Measurements from ENCODE around the gene RABEP2. TPM values are rescaled to one million over a fixed set of nuclear protein-coding genes. Genes with fewer than 3 reads are reported as not detected.

The RABEP2 gene
- total and polyA plus RNA-seq, 9 of the 15 experiments (the other 6 are each of a cell fraction or from before 2014, with no cell fraction given) = 0.15 to 13.4 (median 3.5) TPM

DNA sequence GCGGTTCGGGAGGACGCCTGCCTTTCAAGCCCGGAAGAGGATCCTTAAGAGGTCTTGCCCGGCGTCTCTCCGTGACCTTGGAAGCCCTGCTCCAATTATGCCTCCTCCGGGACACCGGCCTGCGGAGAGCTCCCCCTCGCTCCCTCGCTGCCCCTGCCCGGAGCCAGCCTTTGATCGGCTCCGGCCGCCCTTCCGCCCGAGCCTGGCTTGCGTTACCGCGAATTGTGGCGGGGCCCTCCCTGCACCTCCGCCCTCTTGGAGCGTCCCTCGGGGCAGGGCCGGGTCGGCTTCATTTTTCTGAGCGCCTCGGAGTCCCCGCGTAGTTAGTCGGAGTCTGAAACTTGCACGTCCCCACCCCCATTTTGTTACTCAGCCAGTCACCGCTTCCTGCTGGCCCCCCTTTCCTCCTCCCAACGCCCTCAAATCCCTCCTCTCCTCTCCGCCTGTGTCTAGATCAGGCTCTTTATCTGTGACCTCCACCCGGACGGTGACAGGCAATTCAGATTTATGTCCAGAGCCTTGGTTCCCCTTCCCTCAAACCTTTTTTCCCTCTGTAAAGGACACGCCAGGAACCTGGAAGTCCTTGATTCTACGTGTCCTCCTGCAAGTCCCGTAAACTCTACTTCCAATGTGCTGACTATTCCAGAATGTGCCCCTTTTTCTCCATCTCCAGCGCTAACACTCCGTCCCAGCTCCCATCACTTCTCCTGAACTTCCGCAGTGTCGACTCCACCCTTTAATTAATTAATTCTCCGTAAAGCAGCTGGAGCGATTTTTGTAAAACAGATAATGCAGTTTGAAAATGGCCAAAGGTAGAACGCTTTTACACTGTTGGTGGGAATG lies 569 bp upstream of the RABEP2 start (continued):
- peak; percentile 84 for TF ChIP-seq POLR2A (conservative IDR thresholded peaks at IDR 0.05)
- TF ChIP-seq ZNF124 (CRISPR knock-in tag; IDR thresholded peaks at IDR 0.05) = no peak
- no peak for TF ChIP-seq NFATC3 (IDR thresholded peaks at IDR 0.05)
- TF ChIP-seq CBFA2T3 (IDR thresholded peaks at IDR 0.05) = peak; percentile 96
- TF ChIP-seq CXXC5 (CRISPR knock-in tag; IDR thresholded peaks at IDR 0.05) = peak; percentile 85
- TF ChIP-seq, protein P1, sequence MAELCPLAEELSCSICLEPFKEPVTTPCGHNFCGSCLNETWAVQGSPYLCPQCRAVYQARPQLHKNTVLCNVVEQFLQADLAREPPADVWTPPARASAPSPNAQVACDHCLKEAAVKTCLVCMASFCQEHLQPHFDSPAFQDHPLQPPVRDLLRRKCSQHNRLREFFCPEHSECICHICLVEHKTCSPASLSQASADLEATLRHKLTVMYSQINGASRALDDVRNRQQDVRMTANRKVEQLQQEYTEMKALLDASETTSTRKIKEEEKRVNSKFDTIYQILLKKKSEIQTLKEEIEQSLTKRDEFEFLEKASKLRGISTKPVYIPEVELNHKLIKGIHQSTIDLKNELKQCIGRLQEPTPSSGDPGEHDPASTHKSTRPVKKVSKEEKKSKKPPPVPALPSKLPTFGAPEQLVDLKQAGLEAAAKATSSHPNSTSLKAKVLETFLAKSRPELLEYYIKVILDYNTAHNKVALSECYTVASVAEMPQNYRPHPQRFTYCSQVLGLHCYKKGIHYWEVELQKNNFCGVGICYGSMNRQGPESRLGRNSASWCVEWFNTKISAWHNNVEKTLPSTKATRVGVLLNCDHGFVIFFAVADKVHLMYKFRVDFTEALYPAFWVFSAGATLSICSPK (IDR thresholded peaks at IDR 0.05; ENCODE audit: borderline replicate concordance) = no peak
- TF ChIP-seq ZNF408 (CRISPR knock-in tag; IDR thresholded peaks at IDR 0.05; ENCODE audit: low read depth) = no peak
- TF ChIP-seq PRPF4 (IDR thresholded peaks at IDR 0.05; ENCODE audit: insufficient read depth, low read depth, low read length, poor library complexity, severe bottlenecking) = no peak
- TF ChIP-seq, protein P2, sequence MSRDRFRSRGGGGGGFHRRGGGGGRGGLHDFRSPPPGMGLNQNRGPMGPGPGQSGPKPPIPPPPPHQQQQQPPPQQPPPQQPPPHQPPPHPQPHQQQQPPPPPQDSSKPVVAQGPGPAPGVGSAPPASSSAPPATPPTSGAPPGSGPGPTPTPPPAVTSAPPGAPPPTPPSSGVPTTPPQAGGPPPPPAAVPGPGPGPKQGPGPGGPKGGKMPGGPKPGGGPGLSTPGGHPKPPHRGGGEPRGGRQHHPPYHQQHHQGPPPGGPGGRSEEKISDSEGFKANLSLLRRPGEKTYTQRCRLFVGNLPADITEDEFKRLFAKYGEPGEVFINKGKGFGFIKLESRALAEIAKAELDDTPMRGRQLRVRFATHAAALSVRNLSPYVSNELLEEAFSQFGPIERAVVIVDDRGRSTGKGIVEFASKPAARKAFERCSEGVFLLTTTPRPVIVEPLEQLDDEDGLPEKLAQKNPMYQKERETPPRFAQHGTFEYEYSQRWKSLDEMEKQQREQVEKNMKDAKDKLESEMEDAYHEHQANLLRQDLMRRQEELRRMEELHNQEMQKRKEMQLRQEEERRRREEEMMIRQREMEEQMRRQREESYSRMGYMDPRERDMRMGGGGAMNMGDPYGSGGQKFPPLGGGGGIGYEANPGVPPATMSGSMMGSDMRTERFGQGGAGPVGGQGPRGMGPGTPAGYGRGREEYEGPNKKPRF (IDR thresholded peaks at IDR 0.05; ENCODE audit: low read depth, low read length) = no peak
- TF ChIP-seq, protein P3, sequence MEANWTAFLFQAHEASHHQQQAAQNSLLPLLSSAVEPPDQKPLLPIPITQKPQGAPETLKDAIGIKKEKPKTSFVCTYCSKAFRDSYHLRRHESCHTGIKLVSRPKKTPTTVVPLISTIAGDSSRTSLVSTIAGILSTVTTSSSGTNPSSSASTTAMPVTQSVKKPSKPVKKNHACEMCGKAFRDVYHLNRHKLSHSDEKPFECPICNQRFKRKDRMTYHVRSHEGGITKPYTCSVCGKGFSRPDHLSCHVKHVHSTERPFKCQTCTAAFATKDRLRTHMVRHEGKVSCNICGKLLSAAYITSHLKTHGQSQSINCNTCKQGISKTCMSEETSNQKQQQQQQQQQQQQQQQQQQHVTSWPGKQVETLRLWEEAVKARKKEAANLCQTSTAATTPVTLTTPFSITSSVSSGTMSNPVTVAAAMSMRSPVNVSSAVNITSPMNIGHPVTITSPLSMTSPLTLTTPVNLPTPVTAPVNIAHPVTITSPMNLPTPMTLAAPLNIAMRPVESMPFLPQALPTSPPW (CRISPR knock-in tag; IDR thresholded peaks at IDR 0.05) = peak; percentile 98
- no peak for TF ChIP-seq ZC3H11A (IDR thresholded peaks at IDR 0.05; ENCODE audit: low read depth, low read length)
- no peak for TF ChIP-seq ZBTB1 (CRISPR knock-in tag; IDR thresholded peaks at IDR 0.05; ENCODE audit: borderline replicate concordance, low read depth)
- peak; percentile 81 for TF ChIP-seq ZNF316 (IDR thresholded peaks at IDR 0.05)
- TF ChIP-seq ZNF77 (CRISPR knock-in tag; IDR thresholded peaks at IDR 0.05) = no peak
- TF ChIP-seq CSDE1 (IDR thresholded peaks at IDR 0.05) = no peak
- no peak for TF ChIP-seq MED1 (CRISPR knock-in tag; IDR thresholded peaks at IDR 0.05; ENCODE audit: borderline replicate concordance)
- TF ChIP-seq, protein P4, sequence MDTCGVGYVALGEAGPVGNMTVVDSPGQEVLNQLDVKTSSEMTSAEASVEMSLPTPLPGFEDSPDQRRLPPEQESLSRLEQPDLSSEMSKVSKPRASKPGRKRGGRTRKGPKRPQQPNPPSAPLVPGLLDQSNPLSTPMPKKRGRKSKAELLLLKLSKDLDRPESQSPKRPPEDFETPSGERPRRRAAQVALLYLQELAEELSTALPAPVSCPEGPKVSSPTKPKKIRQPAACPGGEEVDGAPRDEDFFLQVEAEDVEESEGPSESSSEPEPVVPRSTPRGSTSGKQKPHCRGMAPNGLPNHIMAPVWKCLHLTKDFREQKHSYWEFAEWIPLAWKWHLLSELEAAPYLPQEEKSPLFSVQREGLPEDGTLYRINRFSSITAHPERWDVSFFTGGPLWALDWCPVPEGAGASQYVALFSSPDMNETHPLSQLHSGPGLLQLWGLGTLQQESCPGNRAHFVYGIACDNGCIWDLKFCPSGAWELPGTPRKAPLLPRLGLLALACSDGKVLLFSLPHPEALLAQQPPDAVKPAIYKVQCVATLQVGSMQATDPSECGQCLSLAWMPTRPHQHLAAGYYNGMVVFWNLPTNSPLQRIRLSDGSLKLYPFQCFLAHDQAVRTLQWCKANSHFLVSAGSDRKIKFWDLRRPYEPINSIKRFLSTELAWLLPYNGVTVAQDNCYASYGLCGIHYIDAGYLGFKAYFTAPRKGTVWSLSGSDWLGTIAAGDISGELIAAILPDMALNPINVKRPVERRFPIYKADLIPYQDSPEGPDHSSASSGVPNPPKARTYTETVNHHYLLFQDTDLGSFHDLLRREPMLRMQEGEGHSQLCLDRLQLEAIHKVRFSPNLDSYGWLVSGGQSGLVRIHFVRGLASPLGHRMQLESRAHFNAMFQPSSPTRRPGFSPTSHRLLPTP (IDR thresholded peaks at IDR 0.05; ENCODE audit: borderline replicate concordance, extremely low read depth, insufficient read length) = no peak
- TF ChIP-seq, protein P5, sequence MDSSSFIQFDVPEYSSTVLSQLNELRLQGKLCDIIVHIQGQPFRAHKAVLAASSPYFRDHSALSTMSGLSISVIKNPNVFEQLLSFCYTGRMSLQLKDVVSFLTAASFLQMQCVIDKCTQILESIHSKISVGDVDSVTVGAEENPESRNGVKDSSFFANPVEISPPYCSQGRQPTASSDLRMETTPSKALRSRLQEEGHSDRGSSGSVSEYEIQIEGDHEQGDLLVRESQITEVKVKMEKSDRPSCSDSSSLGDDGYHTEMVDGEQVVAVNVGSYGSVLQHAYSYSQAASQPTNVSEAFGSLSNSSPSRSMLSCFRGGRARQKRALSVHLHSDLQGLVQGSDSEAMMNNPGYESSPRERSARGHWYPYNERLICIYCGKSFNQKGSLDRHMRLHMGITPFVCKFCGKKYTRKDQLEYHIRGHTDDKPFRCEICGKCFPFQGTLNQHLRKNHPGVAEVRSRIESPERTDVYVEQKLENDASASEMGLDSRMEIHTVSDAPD (CRISPR knock-in tag; IDR thresholded peaks at IDR 0.05) = no peak
- no peak for TF ChIP-seq RBM25 (IDR thresholded peaks at IDR 0.05; ENCODE audit: low read depth, low read length, severe bottlenecking)
